ENCODE results near the gene HSPA1A.

DNA sequence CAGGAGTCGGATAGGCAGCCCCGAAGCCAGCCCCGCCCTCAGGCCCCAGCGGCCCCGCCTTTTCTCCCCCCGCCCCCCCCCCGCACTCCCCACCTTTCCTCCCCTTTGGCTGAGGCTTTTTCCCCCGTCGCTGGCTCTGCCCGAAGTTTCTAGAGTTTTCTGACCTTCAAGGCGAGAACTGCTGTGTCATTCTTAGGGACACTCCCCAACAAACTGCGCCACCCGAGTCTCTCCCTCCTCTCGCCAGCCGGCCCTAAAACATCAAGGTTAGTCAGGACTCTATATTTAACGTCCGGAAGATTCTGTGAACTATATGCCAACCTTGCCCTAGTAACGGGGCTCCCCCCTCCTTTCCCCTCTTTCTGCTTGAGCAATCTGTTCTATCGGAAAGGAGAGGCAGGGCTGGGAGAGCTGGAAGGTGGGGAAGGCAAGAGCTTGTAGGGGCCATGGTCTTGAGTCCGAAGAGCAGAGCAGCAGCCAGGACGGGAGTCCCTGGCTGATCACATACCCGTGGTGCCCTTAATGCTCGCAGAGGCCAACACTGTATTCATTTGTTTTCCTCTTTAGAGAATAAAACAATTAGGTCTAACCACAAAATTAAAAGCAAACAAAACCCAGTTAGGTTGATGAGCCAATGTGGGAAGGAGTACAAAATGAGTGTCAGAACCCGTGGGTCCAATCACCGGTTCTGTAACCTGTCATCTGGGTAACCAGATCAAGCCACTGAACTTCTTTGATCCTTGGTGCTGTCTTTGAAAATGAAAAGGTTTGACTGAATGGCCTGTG lies 6.9 kb downstream of the HSPA1A start:
- TF ChIP-seq, protein P1, sequence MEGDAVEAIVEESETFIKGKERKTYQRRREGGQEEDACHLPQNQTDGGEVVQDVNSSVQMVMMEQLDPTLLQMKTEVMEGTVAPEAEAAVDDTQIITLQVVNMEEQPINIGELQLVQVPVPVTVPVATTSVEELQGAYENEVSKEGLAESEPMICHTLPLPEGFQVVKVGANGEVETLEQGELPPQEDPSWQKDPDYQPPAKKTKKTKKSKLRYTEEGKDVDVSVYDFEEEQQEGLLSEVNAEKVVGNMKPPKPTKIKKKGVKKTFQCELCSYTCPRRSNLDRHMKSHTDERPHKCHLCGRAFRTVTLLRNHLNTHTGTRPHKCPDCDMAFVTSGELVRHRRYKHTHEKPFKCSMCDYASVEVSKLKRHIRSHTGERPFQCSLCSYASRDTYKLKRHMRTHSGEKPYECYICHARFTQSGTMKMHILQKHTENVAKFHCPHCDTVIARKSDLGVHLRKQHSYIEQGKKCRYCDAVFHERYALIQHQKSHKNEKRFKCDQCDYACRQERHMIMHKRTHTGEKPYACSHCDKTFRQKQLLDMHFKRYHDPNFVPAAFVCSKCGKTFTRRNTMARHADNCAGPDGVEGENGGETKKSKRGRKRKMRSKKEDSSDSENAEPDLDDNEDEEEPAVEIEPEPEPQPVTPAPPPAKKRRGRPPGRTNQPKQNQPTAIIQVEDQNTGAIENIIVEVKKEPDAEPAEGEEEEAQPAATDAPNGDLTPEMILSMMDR (IDR thresholded peaks at IDR 0.05; ENCODE audit: low read length): no peak
- TF ChIP-seq EZH2 (IDR thresholded peaks at IDR 0.05; ENCODE audit: borderline replicate concordance, low read length): no peak

Measured in OCI-LY1 (cell line).